HCT116 (cell line): ENCODE results near the gene LRFN2.

ENCODE experiments used
- ATF3 ChIP-seq: IDR thresholded peaks from 2 replicates; pipeline ENCODE4 v1.6.1; 2012
- CTCF ChIP-seq, 3 experiments: fragments of 200-600 bp in 1 of 3; sonication (generic) in 1 of 3; IDR thresholded peaks in 2 of 3; conservative IDR thresholded peaks in 1 of 3; 2 replicates each; pipeline ENCODE4 v1.5.1; 2012 to 2017; ENCODE audit warnings: low read depth in 2 of 3, low read length in 2 of 3, antibody characterized with exemption in 1 of 3, borderline replicate concordance in 1 of 3, control low read depth in 1 of 3, mild to moderate bottlenecking in 1 of 3, mixed read lengths in 1 of 3, mixed run types in 1 of 3, moderate library complexity in 1 of 3; ENCODE audit not compliant: insufficient read depth in 1 of 3
- EZH2 ChIP-seq: fragments of 200-600 bp; sonication (generic); IDR thresholded peaks from 2 replicates; pipeline ENCODE4 v1.6.1; 2017; ENCODE audit warnings: antibody characterized with exemption, mixed run types
- EZH2phosphoT487 ChIP-seq: fragments of 200-600 bp; IDR thresholded peaks from 2 replicates; pipeline ENCODE4 v1.6.1; 2018; ENCODE audit warnings: antibody characterized with exemption, borderline replicate concordance
- FOSL1 ChIP-seq: IDR thresholded peaks from 2 replicates; pipeline ENCODE4 v1.6.1; 2012; ENCODE audit warnings: low read depth
- MAX ChIP-seq: IDR thresholded peaks from 2 replicates; pipeline ENCODE4 v1.6.1; 2012
- POLR2A ChIP-seq: IDR thresholded peaks from 2 replicates; pipeline ENCODE4 v1.7.0; 2011; ENCODE audit warnings: borderline replicate concordance; ENCODE audit not compliant: insufficient read depth, insufficient read length; ENCODE audit errors: extremely low read depth
- RAD21 ChIP-seq: IDR thresholded peaks from 2 replicates; pipeline ENCODE4 v1.6.1; 2012; ENCODE audit warnings: low read depth, mild to moderate bottlenecking
- SIN3A ChIP-seq: IDR thresholded peaks from 2 replicates; pipeline ENCODE4 v1.6.1; 2012; ENCODE audit warnings: low read depth
- YY1 ChIP-seq: IDR thresholded peaks from 2 replicates; pipeline ENCODE4 v1.6.1; 2011; ENCODE audit warnings: low read length, low read depth, moderate library complexity, mild to moderate bottlenecking; ENCODE audit not compliant: insufficient replicate concordance; ENCODE audit errors: extremely low read depth
- TF ChIP-seq, protein P1 (sequence below): IDR thresholded peaks from 2 replicates; pipeline ENCODE4 v1.6.1; 2012; ENCODE audit warnings: low read depth

GRCh38 chr6:40437631-40438030 lies 149.5 kb downstream of the LRFN2 start:
- TF ChIP-seq SIN3A (no peak), POLR2A (no peak), RAD21 (no peak), CTCF (IDR thresholded peaks at IDR 0.05 in 2 of 3, conservative IDR thresholded peaks at IDR 0.05 in 1 of 3; ENCODE audit: borderline replicate concordance in 1 of 3, insufficient read depth in 1 of 3, low read depth in 2 of 3, low read length in 2 of 3) (no peak), YY1 (no peak), FOSL1 (no peak), MAX (no peak), EZH2phosphoT487 (no peak), EZH2 (no peak), ATF3 (no peak)
- TF ChIP-seq, protein P1, sequence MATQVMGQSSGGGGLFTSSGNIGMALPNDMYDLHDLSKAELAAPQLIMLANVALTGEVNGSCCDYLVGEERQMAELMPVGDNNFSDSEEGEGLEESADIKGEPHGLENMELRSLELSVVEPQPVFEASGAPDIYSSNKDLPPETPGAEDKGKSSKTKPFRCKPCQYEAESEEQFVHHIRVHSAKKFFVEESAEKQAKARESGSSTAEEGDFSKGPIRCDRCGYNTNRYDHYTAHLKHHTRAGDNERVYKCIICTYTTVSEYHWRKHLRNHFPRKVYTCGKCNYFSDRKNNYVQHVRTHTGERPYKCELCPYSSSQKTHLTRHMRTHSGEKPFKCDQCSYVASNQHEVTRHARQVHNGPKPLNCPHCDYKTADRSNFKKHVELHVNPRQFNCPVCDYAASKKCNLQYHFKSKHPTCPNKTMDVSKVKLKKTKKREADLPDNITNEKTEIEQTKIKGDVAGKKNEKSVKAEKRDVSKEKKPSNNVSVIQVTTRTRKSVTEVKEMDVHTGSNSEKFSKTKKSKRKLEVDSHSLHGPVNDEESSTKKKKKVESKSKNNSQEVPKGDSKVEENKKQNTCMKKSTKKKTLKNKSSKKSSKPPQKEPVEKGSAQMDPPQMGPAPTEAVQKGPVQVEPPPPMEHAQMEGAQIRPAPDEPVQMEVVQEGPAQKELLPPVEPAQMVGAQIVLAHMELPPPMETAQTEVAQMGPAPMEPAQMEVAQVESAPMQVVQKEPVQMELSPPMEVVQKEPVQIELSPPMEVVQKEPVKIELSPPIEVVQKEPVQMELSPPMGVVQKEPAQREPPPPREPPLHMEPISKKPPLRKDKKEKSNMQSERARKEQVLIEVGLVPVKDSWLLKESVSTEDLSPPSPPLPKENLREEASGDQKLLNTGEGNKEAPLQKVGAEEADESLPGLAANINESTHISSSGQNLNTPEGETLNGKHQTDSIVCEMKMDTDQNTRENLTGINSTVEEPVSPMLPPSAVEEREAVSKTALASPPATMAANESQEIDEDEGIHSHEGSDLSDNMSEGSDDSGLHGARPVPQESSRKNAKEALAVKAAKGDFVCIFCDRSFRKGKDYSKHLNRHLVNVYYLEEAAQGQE = no peak
